SK-N-SH (cell line): ENCODE results near the gene GATA3. TPM values are rescaled to one million over a fixed set of nuclear protein-coding genes. Genes with fewer than 3 reads are reported as not detected.

ENCODE experiments used
- CTCF ChIA-PET: fragments of 300-600, 350-600 bp; formaldehyde crosslinking; extraction: SDS; loops from one replicate; lab custom pipeline; 2021; lab: Yijun Ruan, JAX
- POLR2A ChIA-PET: fragments of 350-600 bp; sonication (Branson Sonifier 250); formaldehyde crosslinking; extraction: SDS; loops from one replicate; lab custom pipeline; 2020; ENCODE audit warnings: antibody characterized with exemption, inconsistent platforms; lab: Yijun Ruan, JAX
- DNase-seq: peaks from one replicate; pipeline ENCODE4 v3.0.0; 2012
- H2AFZ ChIP-seq: fragments of 200-600 bp; sonication (generic); 2 replicates; pipeline ENCODE4 v1.8.1; 2016; ENCODE audit warnings: antibody characterized with exemption, mild to moderate bottlenecking, low read depth
- H3F3A ChIP-seq: fragments of 200-600 bp; sonication (generic); replicated peaks from 2 replicates; pipeline ENCODE3; 2016; ENCODE audit warnings: antibody characterized with exemption, mild to moderate bottlenecking; ENCODE audit not compliant: insufficient read depth
- H3K27ac ChIP-seq, 2 experiments: fragments of 200-500 bp in 1 of 2; fragments of 200-600 bp in 1 of 2; sonication (Bioruptor generic) in 1 of 2; sonication (generic), shearing (Covaris generic) in 1 of 2; 2 replicates each; pipeline versions ENCODE4 v1.5.1 to v1.6.1; 2014 to 2016; ENCODE audit warnings: low read depth in 2 of 2, inconsistent platforms in 1 of 2, low read length in 1 of 2, mild to moderate bottlenecking in 1 of 2, mixed read lengths in 1 of 2
- H3K27me3 ChIP-seq: fragments of 200-600 bp; sonication (generic), shearing (Covaris generic); 2 replicates; pipeline ENCODE4 v1.6.1; 2016; ENCODE audit warnings: mixed run types; ENCODE audit not compliant: insufficient read depth
- H3K36me3 ChIP-seq, 2 experiments: fragments of 200-500 bp in 1 of 2; fragments of 200-600 bp in 1 of 2; sonication (Bioruptor generic) in 1 of 2; sonication (generic) in 1 of 2; replicated peaks in 1 of 2; 2 replicates each; pipeline versions ENCODE3 to v1.5.1; 2014 to 2016; ENCODE audit warnings: low read length in 1 of 2, mild to moderate bottlenecking in 1 of 2; ENCODE audit not compliant: insufficient read depth in 2 of 2, control insufficient read depth in 1 of 2
- H3K4me1 ChIP-seq, 2 experiments: fragments of 200-500 bp in 1 of 2; fragments of 200-600 bp in 1 of 2; sonication (Bioruptor generic) in 1 of 2; sonication (generic), shearing (Covaris generic) in 1 of 2; 2 replicates each; pipeline versions ENCODE4 v1.5.1 to v1.6.1; 2014 to 2016; ENCODE audit warnings: low read depth in 1 of 2, low read length in 1 of 2, mixed run types in 1 of 2; ENCODE audit not compliant: insufficient read depth in 2 of 2, control insufficient read depth in 1 of 2
- H3K4me2 ChIP-seq: fragments of 200-600 bp; sonication (generic), shearing (Covaris generic); 2 replicates; pipeline ENCODE4 v1.6.1; 2017; ENCODE audit warnings: mixed run types
- H3K4me3 ChIP-seq, 2 experiments: fragments of 200-500 bp in 1 of 2; fragments of 200-600 bp in 1 of 2; sonication (Bioruptor generic) in 1 of 2; sonication (generic), shearing (Covaris generic) in 1 of 2; 2 replicates each; pipeline versions ENCODE4 v1.5.1 to v1.8.1; 2014 to 2016; ENCODE audit warnings: low read depth in 2 of 2, inconsistent platforms in 1 of 2, low read length in 1 of 2, mild to moderate bottlenecking in 1 of 2, mixed read lengths in 1 of 2, moderate library complexity in 1 of 2
- H3K79me2 ChIP-seq: fragments of 200-600 bp; sonication (generic); 2 replicates; pipeline ENCODE4 v1.8.1; 2017; ENCODE audit warnings: mild to moderate bottlenecking; ENCODE audit not compliant: insufficient read depth
- H3K9ac ChIP-seq: fragments of 200-600 bp; sonication (generic); 2 replicates; pipeline ENCODE4 v1.6.1; 2017; ENCODE audit warnings: mixed run types
- H3K9me2 ChIP-seq: fragments of 200-600 bp; sonication (generic); 2 replicates; pipeline ENCODE4 v1.6.1; 2017; ENCODE audit warnings: mixed run types
- H3K9me3 ChIP-seq: fragments of 200-600 bp; sonication (generic); 2 replicates; pipeline ENCODE4 v1.6.1; 2017; ENCODE audit warnings: mixed run types, mild to moderate bottlenecking, moderate library complexity
- H4K20me1 ChIP-seq: fragments of 200-600 bp; sonication (generic); 2 replicates; pipeline ENCODE4 v1.6.1; 2017; ENCODE audit warnings: mild to moderate bottlenecking, mixed run types; ENCODE audit not compliant: insufficient read depth
- CTCF ChIP-seq: fragments of 200-600 bp; sonication (generic); IDR thresholded peaks from 2 replicates; pipeline ENCODE4 v1.6.1; 2017; ENCODE audit warnings: antibody characterized with exemption, mild to moderate bottlenecking, moderate library complexity
- ELF1 ChIP-seq: IDR thresholded peaks from 2 replicates; pipeline ENCODE4 v1.4.0; 2012
- EZH2phosphoT487 ChIP-seq: fragments of 200-600 bp; sonication (generic); IDR thresholded peaks from 2 replicates; pipeline ENCODE4 v1.6.1; 2017; ENCODE audit warnings: low read depth, mixed run types, mild to moderate bottlenecking, antibody characterized with exemption, moderate library complexity, borderline replicate concordance
- FOSL2 ChIP-seq: IDR thresholded peaks from 2 replicates; pipeline ENCODE4 v1.4.0; 2012; ENCODE audit warnings: low read depth, mild to moderate bottlenecking, moderate library complexity, borderline replicate concordance
- IRF3 ChIP-seq: fragments of 150-350 bp; IDR thresholded peaks from 2 replicates; pipeline ENCODE4 v1.6.1; 2016; ENCODE audit warnings: mild to moderate bottlenecking, low read depth, low read length
- MAX ChIP-seq: IDR thresholded peaks from 2 replicates; pipeline ENCODE4 v1.4.0; 2012; ENCODE audit warnings: low read depth
- MEF2A ChIP-seq: IDR thresholded peaks from 2 replicates; pipeline ENCODE4 v1.4.0; 2012; ENCODE audit warnings: low read depth, borderline replicate concordance
- NRF1 ChIP-seq: IDR thresholded peaks from 2 replicates; pipeline ENCODE4 v1.6.1; 2012; ENCODE audit warnings: low read depth, mild to moderate bottlenecking, low read length
- POLR2AphosphoS5 ChIP-seq: IDR thresholded peaks from 2 replicates; pipeline ENCODE4 v1.6.1; 2012; ENCODE audit warnings: low read depth, low read length
- REST ChIP-seq: IDR thresholded peaks from 2 replicates; pipeline ENCODE4 v1.6.1; 2012; ENCODE audit warnings: mild to moderate bottlenecking, low read depth, low read length, moderate library complexity
- TEAD4 ChIP-seq: IDR thresholded peaks from 2 replicates; pipeline ENCODE4 v1.4.0; 2012; ENCODE audit warnings: mild to moderate bottlenecking, borderline replicate concordance; ENCODE audit not compliant: insufficient read depth
- USF2 ChIP-seq: fragments of 150-350 bp; IDR thresholded peaks from 2 replicates; pipeline ENCODE4 v1.6.1; 2017; ENCODE audit warnings: antibody characterized with exemption, low read length, low read depth, borderline replicate concordance
- WGBS: methylation state at CpG from one replicate; pipeline ENCODE4 v1.1.6; 2017; ENCODE audit warnings: low lambda C conversion rate; 5-methylcytosine and 5-hydroxymethylcytosine counted together
- polyA plus RNA-seq, 3 experiments: library from polyadenylated mRNA; depleted of rRNA; stranded (reverse); fragments of >200 nt; gene quantifications; 2 replicates each; pipeline ENCODE4 v1.2.3, GENCODE V29; 2012

The GATA3 gene
- polyA plus RNA-seq, 1 of the 3 experiments (the other 2 are of a cell fraction), result 14.3 TPM

- no peak for TF ChIP-seq REST
- no peak for TF ChIP-seq NRF1
- peak; percentile 14; the same call in 1 of the 2 replicates for TF ChIP-seq POLR2AphosphoS5
- no peak for TF ChIP-seq MEF2A
- TF ChIP-seq USF2, result no peak
These were observed 15.1 kb downstream of the GATA3 start (continued) for GRCh38 chr10:8069627-8070026.

- no peak for TF ChIP-seq CTCF
- no peak for TF ChIP-seq IRF3
- TF ChIP-seq FOSL2, result no peak
- TF ChIP-seq EZH2phosphoT487, result no peak
- no peak for TF ChIP-seq TEAD4
- TF ChIP-seq REST, result no peak
- no peak for TF ChIP-seq ELF1
- TF ChIP-seq MAX, result no peak
- TF ChIP-seq, all 33 proteins: peak for 0
- Histone ChIP-seq H3K36me3 (peaks cover 87 to 93% of the 10 kb centered on the region in 2 experiments), H2AFZ (no peak overlapping the region), H3K4me1 (peaks cover 49 to 56% of the 10 kb centered on the region in 2 experiments), H3K9ac (peak overlapping the region; percentile 61), H3K27me3 (no peaks in the 10 kb centered on the region), H3K9me2 (no peaks in the 10 kb centered on the region), H4K20me1 (peaks cover 54% of the 10 kb centered on the region), H3K4me2 (peak overlapping the region; percentile 80), H3K79me2 (peaks cover 100% of the 10 kb centered on the region), H3F3A (peaks cover 92% of the 10 kb centered on the region), H3K9me3 (no peaks in the 10 kb centered on the region), H3K4me3 (peak overlapping the region in 1 of 2 experiments; percentile 37; a peak in 2 of 4 replicates), H3K27ac (peak overlapping the region; percentile 86 to 96)
- ChIA-PET CTCF (interaction anchor here (0.7 to 2.1 kb wide), 4 partner anchors 10 to 198 kb away, joined by 3 to 5 read pairs (median 3); no protein-coding TSS in a partner anchor), POLR2A (interaction anchor here (1.4 to 4.1 kb wide), 2 partner anchors 10 to 1169 kb away, joined by 4 to 30 read pairs; no protein-coding TSS in a partner anchor)
- DNase-seq, result no peak
- WGBS, result 41% methylated on average over 6 of the region's 6 CpGs
These were observed 16.0 kb downstream of the GATA3 start for GRCh38 chr10:8070440-8070839.
